ENCODE results near the gene NAALADL2. TPM values are rescaled to one million over a fixed set of nuclear protein-coding genes. Genes with fewer than 3 reads are reported as not detected.

The NAALADL2 gene
- total RNA-seq, 1 experiment from 2014 or later, result 1.0 TPM

GRCh38 chr3:175193815-175194518, 334.8 kb downstream of the NAALADL2 start:
- no peak for DNase-seq (ENCODE audit: extremely low read depth, low read depth)

GRCh38 chr3:175198991-175199783, 340.1 kb downstream of the NAALADL2 start:
- no peak for DNase-seq (ENCODE audit: extremely low read depth, low read depth)

GRCh38 chr3:175199961-175200360, 340.8 kb downstream of the NAALADL2 start:
- no peak for DNase-seq (ENCODE audit: extremely low read depth, low read depth)

- DNase-seq (ENCODE audit: extremely low read depth, low read depth), result no peak
Measured at GRCh38 chr3:175200391-175201095, 341.4 kb downstream of the NAALADL2 start.

- no peak for DNase-seq (ENCODE audit: extremely low read depth, low read depth)
Measured at GRCh38 chr3:175207361-175207760, 348.2 kb downstream of the NAALADL2 start.

GRCh38 chr3:175208326-175208725, 349.2 kb downstream of the NAALADL2 start:
- no peak for DNase-seq (ENCODE audit: extremely low read depth, low read depth)

GRCh38 chr3:175211466-175211865, 352.3 kb downstream of the NAALADL2 start:
- DNase-seq (ENCODE audit: extremely low read depth, low read depth), result no peak

- DNase-seq (ENCODE audit: extremely low read depth, low read depth), result no peak
Measured at GRCh38 chr3:175212896-175213295, 353.8 kb downstream of the NAALADL2 start.

- DNase-seq (ENCODE audit: extremely low read depth, low read depth), result no peak
Measured at GRCh38 chr3:175214216-175214615, 355.1 kb downstream of the NAALADL2 start.

- DNase-seq (ENCODE audit: extremely low read depth, low read depth), result no peak
Measured at GRCh38 chr3:175215833-175216232, 356.7 kb downstream of the NAALADL2 start.

GRCh38 chr3:175222356-175222755, 363.2 kb downstream of the NAALADL2 start:
- DNase-seq (ENCODE audit: extremely low read depth, low read depth), result no peak

- DNase-seq (ENCODE audit: extremely low read depth, low read depth), result no peak
Measured at GRCh38 chr3:175224051-175224450, 364.9 kb downstream of the NAALADL2 start.

GRCh38 chr3:175226444-175226843, 367.3 kb downstream of the NAALADL2 start:
- no peak for DNase-seq (ENCODE audit: extremely low read depth, low read depth)

- no peak for DNase-seq (ENCODE audit: extremely low read depth, low read depth)
Measured at GRCh38 chr3:175227126-175227525, 368.0 kb downstream of the NAALADL2 start.

GRCh38 chr3:175233957-175234940, 375.1 kb downstream of the NAALADL2 start:
- DNase-seq (ENCODE audit: extremely low read depth, low read depth), result no peak

GRCh38 chr3:175238801-175239200, 379.7 kb downstream of the NAALADL2 start:
- DNase-seq (ENCODE audit: extremely low read depth, low read depth), result no peak

GRCh38 chr3:175240921-175241320, 381.8 kb downstream of the NAALADL2 start:
- no peak for DNase-seq (ENCODE audit: extremely low read depth, low read depth)

- DNase-seq (ENCODE audit: extremely low read depth, low read depth), result no peak
Measured at GRCh38 chr3:175242243-175242642, 383.1 kb downstream of the NAALADL2 start.

- no peak for DNase-seq (ENCODE audit: extremely low read depth, low read depth)
Measured at GRCh38 chr3:175246234-175246633, 387.1 kb downstream of the NAALADL2 start.

- no peak for DNase-seq (ENCODE audit: extremely low read depth, low read depth)
Measured at GRCh38 chr3:175246766-175247165, 387.6 kb downstream of the NAALADL2 start.

All from NCI-H460 (cell line).